Stimulated activated CD8-positive, alpha-beta memory T cell treated with anti-CD3 and anti-CD28 coated beads, Interleukin-7, amount 100 ng/mL, for 4 hours (primary cell): ENCODE data around the gene GRIFIN.

Experiments
- DNase-seq, 2 donors: peaks; one replicate each; pipeline ENCODE4 v3.0.0-alpha.2; 2020; ENCODE audit warnings: low read depth in 2 of 2

Gene GRIFIN

DNA sequence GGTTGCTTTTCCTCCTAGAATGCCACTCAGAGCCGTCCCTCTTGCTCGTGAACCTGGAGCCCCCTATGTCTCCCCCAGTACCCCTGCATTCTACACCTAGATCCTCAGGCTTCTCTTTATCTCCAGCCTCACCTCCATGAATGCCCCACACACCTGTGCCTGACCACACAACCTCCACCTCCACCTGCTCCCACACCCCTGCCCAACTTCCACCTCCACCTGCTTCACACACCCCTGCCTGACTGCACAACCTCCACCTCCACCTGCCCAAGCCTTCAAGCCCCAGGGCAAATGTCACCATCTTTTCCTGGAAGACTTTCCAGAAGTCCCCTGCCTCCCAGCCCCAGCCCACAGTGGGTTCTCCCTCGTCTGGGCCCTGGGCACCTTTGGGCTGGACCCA, 36.5 kb upstream of the GRIFIN start:
- no peak for DNase-seq

DNA sequence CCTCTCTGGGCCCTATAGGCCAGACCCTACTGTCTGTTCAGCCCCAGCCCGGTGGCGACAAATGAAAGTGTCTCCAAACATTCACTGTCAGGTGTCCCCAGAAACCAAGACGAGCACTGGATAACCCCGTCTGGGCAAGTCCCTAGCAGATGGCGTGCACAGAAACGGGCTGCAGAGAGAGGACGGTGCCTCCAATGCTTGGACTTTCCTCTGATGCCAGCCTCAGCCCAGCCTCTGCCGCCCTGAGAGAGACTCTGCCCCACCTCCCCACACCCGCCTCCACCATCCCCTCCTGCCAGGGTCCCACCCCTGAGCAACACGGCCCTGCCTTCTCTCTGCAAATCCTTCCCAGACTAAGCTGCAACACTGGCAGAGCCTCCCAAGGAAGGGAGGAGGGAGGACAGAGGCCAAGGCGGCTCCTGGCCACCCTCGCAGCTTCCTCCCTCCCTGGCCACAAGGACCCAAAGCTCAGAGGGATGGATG, 36.0 kb upstream of the GRIFIN start:
- DNase-seq: no peak

DNA sequence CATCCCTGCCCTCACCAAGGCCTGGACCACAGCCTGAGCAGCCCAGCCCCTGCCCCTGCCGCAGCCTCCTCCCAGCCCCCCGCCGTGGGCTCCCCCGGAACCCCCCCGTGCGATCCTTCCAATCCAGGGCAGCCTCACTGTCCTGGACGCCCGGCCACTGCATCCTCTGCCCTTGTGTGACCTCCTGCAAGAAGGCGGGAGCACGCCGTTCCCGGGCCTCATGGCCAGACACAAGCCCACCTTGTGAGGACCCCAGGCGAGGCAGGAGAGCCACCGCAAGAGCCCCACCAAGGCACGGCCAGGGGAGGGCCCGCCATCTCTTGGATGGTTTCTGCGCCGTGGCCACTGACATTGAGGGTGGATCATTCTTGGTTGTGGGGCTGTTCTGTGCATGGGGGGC, 35.6 kb upstream of the GRIFIN start:
- DNase-seq: no peak

DNA sequence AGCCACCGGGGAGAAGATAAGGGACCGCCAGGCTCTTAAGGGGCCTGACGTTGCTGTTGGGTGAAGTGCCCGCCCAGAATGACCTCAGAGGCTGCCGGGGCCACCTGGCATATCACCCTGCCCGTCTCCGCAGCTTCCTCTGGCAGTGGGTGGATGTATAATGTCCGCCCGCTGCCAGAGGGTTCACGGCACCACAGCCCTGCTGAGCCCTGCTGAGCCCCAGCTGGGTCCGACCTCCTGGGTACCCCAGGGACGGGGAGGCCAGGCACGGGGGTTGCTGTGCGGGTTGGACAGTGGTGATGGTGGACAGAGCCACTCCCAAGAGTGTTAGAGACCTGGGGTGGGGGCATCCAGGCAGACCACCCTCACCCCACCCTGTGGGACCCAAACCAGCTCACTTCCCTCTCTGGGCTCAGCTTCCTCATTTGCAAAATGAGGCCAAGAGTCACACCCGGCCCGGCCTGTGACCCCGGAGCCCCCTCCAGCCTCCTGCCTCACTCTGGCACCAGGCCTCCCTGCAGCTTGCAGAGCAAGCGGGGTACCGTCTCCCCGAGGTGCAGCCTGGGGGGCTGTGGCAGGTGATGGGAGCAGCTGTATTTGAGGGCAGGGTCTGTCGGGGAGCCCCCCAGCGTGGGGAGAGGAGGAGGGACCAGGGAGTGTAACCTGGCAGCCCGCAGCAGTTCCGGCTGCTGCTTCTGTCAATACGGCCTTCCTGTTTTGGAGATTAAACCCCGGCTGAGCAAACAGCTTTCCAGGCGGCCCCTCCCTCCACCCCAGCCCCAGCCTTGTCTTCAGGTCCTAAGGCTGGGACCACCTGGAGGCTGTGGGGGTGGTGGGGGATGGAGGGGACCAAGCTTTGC, 34.9 kb upstream of the GRIFIN start:
- DNase-seq: peak in 1 of 2 donors; percentile 66

- no peak for DNase-seq
Measured at GRCh38 chr7:2510130-2510776, 34.1 kb upstream of the GRIFIN start.

DNA sequence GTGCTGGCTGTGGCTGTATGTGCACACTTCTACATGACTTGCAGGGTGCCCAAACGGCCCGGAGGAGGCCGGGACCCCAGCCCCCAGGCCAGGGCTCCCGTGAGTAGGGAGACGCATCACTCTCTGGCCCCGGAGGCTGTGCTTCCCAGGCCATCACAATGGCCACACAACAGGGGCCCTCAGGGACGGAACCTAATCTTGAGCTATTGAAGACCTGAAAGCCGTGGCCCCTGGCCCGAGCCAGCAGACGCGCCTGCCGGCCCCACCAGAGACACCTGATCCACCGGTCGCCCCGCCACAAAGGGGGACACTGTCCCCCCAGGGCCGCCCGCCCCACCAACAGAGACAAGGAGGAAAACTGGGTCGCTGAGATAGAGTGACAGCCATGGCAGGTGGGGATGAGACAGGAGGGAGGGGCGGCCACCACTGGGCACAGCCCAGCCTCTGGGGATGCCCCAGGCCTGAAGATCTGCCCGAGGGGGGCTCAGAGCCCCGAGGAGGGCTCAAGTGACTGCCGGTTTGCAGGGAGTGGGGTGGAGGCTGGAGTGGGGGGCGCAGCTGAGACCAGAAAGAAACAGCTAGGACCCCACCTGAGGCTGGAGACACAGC, 33.2 kb upstream of the GRIFIN start:
- DNase-seq: no peak

DNA sequence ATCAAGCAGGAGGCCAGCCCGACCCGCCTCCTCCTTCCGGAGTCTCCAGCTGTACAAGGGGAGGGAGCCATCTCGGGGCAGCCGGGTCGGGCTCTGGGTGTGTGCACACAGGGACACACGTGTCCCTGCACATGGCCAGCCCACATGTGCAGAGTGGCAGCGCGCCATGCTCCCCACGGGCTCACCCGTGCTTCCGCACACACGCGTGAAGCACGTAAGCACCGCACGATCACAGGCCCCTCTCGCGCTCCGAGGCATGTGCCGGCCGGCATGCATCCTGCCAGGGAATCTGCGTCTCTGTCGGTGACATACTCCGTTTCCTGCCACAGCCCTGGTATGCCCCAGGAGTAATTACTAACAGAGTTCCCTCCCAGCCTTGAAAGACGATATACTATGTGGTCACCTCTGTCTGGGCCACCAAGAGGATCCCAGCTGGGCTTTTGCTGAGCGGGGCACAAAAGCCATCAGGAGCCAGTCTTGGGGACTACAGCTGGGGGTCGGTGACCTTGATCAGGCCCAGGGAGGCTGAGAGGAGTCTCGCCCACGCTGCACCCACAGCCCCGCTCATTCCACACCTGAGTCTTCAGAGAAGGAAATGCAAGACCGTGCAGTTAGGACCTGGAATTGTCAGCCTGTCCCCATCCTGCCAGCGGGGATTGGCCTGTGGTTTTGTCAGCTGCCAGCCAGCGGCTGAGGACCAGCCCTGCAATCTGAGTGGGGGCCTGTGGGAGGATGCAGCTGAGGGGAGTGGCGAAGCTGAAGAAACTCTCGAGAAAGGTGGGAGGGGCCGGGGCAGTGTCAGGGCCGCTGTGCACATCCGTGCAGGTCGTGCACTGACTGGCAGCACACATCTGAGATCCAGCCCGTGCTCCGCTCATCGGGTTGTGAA, 32.4 kb upstream of the GRIFIN start:
- DNase-seq: peak; percentile 52 to 71

GRCh38 chr7:2507917-2508306, 31.7 kb upstream of the GRIFIN start:
- no peak for DNase-seq

GRCh38 chr7:2507208-2507916, 31.2 kb upstream of the GRIFIN start:
- no peak for DNase-seq

DNA sequence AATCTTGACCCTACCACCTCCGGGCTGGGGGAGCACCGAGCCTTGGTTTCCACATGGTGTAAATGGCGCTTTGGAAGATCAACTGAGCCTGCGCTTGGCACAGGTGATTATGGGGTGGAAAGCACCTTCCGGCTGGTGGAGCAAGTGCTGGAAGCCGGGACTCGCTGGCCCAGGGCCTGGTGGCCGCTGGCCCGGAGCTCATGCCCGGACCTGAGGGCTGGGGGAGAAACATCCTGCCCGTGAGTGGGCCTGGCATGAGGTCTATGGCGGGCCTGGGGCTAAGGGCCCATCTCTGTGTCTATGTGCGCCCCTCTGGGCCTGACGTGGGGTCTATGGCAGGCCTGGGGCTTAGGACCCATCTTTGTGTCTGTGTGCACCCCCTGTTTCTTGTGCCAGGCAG, 29.2 kb upstream of the GRIFIN start:
- no peak for DNase-seq

DNA sequence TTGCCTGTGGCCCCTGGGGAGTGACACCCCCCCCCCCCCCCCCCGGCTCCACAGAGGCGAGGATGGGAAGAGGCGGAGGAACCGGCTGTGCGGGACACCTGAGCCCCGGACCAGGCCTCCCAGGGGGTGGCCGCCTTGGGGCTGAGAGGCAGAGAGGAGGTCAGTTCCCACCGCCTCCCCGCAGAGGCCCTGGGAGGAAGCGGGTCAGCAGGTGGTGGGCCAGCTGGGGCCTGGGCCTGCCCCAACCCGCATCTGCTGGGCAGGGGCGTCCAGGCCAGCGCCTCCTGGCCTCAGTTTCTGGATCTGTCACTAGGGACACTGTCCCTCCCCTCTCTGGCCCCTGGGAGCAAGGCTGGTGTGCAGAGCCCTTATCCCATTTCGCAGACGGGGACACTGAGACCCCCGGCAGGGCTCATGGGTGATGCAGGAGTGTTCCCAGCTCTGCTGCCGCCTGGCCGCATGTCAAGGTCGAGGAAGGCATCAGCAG, 28.7 kb upstream of the GRIFIN start:
- no peak for DNase-seq

DNA sequence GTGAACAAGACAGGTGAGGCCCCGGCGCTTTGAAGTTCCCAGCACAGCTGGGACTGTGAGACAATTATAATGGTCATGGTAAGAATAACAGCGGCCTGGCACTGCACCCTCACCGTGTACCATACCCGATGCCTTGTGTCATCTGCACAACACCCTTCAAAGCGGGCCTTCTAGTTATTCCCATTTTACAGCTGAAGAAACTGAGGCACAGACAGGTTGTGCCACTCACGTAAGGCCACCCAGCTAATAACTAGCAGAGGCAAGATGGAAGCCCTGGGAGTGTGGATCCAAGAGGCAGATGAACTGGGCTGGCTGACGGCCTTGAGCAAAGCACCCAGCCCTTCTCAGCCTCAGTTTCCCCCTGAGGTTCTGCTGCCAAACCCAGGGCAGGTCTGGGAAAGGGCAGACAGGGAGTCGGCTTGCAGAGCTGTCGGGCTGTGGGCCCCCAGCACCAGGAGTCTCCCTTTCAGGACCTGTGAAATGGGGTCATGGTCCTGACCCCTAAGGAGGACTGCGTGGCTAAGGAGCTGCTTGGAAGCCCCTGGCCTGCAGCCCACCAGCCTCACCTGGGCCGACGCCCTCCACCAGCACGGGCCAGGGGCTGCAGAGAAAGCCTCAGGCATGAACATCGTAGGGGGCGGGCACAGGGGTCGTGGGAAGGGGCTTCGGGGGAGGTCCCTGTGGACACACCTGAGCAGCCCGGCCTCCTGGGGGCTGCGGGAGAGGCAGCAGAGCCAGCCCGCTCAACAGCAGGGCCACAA, 28.1 kb upstream of the GRIFIN start:
- DNase-seq: no peak

DNA sequence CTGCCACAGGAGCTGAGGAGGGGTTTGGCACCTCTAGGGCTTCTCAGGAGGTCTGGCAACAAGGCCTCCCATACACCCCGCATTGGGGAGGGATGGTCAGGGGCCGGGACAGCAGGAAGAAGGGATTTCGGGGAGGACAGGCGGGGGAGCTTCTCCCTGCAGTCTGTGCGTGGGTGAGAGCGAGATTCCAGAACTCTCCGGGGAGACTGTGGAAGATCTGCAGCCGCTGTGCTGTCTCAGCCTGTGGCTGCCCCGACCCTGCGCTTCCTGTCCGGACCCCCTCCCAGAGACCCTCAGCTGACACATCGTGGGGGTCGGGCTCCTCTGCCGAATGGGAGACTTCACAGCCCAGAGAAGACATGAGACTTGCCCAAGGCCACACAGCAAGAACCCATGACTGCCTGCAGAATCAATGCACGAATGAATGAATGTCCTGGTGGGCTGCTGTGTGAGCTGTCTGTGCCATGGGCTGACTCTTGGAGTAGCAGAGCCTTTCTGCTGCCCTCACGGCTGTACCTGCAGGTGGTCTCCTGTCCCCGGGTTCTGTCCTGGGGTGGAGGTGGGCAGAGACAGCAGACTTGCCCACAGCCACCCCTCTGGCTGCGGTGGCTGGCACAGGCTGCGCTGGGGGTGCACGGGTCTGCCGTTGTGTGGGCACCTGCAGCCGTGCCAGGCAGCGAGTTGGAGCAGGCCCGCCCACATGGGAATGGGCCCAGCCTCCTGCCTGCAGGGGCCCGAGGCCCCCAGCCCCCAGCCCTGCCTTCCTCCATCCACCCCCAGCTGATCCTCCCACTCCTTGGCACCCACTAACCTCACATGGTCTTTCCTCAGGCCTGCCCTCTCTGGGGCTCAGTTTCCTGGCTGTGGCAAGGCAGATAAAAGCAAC, 27.1 kb upstream of the GRIFIN start:
- DNase-seq: no peak

DNA sequence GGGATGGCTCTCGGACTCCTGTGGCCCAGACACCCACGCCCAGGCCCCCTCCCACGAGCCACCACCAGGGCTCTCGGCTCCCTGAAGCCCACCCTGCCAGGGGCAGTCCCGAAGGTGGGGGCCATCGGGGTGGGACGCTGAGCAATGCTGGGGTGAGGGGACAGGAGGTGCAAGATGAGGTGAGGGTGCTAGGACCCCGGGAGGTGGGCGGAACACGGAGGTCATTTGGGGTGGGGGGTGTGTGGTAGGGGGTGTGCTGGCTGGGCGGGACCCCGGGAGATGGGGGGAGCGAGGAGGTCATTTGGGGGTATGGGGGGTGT, 26.4 kb upstream of the GRIFIN start:
- DNase-seq: no peak

GRCh38 chr7:2501947-2502646, 25.9 kb upstream of the GRIFIN start:
- no peak for DNase-seq

DNA sequence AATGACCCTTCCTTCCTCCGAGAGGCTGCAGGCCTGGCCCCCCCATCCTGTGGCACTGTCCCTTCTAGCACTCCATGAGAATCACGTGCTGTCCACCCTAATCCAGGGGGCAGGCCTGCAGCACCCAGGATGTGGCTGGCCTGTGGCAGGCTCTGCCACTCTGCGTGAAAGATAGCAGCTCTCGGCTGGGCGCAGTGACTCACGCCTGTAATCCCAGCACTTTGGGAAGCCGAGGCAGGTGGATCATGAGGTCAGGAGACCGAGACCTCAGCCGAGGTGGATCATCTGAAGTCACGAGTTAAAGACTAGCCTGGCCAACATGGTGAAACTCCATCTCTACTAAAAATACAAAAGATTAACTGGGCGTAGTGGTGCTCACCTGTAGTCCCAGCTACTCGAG, 24.5 kb upstream of the GRIFIN start:
- no peak for DNase-seq

GRCh38 chr7:2499719-2500430, 23.7 kb upstream of the GRIFIN start:
- no peak for DNase-seq

- DNase-seq: no peak
Measured at GRCh38 chr7:2499181-2499580, 23.0 kb upstream of the GRIFIN start.
